ENCODE data around the gene RBM6.

The RBM6 gene, protein sequence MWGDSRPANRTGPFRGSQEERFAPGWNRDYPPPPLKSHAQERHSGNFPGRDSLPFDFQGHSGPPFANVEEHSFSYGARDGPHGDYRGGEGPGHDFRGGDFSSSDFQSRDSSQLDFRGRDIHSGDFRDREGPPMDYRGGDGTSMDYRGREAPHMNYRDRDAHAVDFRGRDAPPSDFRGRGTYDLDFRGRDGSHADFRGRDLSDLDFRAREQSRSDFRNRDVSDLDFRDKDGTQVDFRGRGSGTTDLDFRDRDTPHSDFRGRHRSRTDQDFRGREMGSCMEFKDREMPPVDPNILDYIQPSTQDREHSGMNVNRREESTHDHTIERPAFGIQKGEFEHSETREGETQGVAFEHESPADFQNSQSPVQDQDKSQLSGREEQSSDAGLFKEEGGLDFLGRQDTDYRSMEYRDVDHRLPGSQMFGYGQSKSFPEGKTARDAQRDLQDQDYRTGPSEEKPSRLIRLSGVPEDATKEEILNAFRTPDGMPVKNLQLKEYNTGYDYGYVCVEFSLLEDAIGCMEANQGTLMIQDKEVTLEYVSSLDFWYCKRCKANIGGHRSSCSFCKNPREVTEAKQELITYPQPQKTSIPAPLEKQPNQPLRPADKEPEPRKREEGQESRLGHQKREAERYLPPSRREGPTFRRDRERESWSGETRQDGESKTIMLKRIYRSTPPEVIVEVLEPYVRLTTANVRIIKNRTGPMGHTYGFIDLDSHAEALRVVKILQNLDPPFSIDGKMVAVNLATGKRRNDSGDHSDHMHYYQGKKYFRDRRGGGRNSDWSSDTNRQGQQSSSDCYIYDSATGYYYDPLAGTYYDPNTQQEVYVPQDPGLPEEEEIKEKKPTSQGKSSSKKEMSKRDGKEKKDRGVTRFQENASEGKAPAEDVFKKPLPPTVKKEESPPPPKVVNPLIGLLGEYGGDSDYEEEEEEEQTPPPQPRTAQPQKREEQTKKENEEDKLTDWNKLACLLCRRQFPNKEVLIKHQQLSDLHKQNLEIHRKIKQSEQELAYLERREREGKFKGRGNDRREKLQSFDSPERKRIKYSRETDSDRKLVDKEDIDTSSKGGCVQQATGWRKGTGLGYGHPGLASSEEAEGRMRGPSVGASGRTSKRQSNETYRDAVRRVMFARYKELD

DNA sequence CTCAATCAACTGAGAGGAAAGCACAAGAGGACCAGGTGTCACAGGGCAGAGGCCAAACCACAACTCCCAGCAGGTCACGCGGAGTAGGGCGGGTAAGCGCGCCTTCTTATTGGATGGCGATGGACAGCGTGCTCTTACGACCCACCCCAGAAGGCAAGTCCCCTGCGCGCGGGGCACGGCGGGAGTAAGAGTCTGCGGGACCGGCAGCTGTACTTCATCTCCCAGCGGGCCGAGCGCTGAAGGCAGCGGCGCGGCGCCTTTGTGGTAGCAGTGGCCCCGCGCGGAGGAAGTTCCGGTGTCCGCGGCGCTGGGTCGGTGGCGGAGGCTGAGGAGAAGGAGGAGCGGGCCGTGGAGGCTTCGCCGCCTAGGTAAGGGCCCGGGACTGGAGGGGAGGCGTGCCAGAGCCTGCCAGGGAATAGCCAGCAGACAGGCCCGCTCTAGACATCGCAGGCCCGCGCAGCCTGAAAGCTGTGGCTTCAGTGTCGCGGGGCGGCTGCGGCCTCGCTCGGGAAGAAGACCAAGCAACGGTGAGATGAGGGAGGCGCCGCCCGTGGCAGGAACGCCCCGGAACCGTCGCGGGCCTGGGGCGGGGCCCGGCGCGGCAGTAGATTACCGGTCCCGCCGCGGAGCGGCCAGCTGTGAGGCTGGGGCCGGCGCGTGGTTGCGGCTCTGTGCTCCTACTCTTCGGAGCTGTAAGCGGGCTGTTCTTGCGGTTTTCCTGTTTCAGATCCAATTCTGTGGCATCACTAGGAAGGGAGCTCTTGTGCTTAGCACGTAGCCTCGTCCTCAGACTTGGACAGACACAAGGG, at the start of gene RBM6:
RBM6 (plus strand) TSS at position 293 of the 809 bp plus-strand sequence. CDS start 22,492 bp downstream, outside the sequence.
- ATAC-seq (replicated peaks; ENCODE audit: extremely low read depth, poor library complexity, severe bottlenecking) (peak; percentile 99), DNase-seq (ENCODE audit: low spot score in 2 of 2) (peak; percentile 76 to 88)
- Mint-ChIP-seq H3K4me3 (peak within 1 kb of the TSS; percentile 99), H3K4me1 (peaks cover 32% of the 10 kb centered on the region), H3K36me3 (ENCODE audit: insufficient read depth) (peaks cover 7% of the 10 kb centered on the region), H3K27ac (ENCODE audit: low read depth) (peak within 1 kb of the TSS; percentile 97), H3K27me3 (no peaks in the 10 kb centered on the region), H3K9me3 (no peaks in the 10 kb centered on the region)

GRCh38 chr3:49895791-49896190, 44.2 kb upstream of the RBM6 start:
- H3K4me1 Mint-ChIP-seq = no peaks in the 10 kb centered on the region
- H3K36me3 Mint-ChIP-seq (ENCODE audit: insufficient read depth) = no peaks in the 10 kb centered on the region
- DNase-seq (ENCODE audit: low spot score in 2 of 2) (no peak), ATAC-seq (replicated peaks; ENCODE audit: extremely low read depth, poor library complexity, severe bottlenecking) (no peak)
- H3K27ac Mint-ChIP-seq (ENCODE audit: low read depth) = no peak overlapping the region
- H3K27me3 Mint-ChIP-seq = no peaks in the 10 kb centered on the region
- no peaks in the 10 kb centered on the region for H3K9me3 Mint-ChIP-seq
- H3K4me3 Mint-ChIP-seq = no peak overlapping the region

GRCh38 chr3:49896345-49896744, 43.6 kb upstream of the RBM6 start:
- no peak for ATAC-seq (replicated peaks; ENCODE audit: extremely low read depth, poor library complexity, severe bottlenecking)
- Mint-ChIP-seq H3K4me1 (no peaks in the 10 kb centered on the region), H3K27me3 (no peaks in the 10 kb centered on the region), H3K4me3 (no peak overlapping the region), H3K36me3 (ENCODE audit: insufficient read depth) (no peaks in the 10 kb centered on the region), H3K27ac (ENCODE audit: low read depth) (no peak overlapping the region), H3K9me3 (no peaks in the 10 kb centered on the region)
- no peak for DNase-seq (ENCODE audit: low spot score in 2 of 2)

DNA sequence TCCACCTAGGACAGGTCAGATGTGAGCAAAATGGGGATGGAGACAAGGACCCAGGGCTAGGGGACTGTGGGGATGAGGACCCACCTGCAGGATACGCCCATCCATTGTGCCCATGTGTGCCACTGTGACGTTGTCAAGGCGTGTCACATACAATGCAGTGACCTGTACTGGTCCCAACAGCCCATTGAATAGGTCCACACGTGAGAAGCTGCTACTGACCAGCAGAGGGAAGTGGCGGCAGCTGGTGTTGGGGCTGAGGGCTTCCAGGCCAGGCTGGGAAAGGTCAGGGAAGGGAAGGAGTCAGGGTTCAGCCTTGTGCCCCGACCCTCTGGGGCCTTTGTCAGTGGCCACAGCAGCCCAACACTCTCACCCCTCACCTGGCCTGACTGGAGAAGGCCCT, 41.0 kb upstream of the RBM6 start:
- peaks cover 3% of the 10 kb centered on the region for H3K4me1 Mint-ChIP-seq
- no peak for DNase-seq (ENCODE audit: low spot score in 2 of 2)
- H3K4me3 Mint-ChIP-seq = no peak overlapping the region
- ATAC-seq (replicated peaks; ENCODE audit: extremely low read depth, poor library complexity, severe bottlenecking) = no peak
- peaks cover 1% of the 10 kb centered on the region for H3K36me3 Mint-ChIP-seq (ENCODE audit: insufficient read depth)
- H3K27me3 Mint-ChIP-seq = no peaks in the 10 kb centered on the region
- no peaks in the 10 kb centered on the region for H3K9me3 Mint-ChIP-seq
- H3K27ac Mint-ChIP-seq (ENCODE audit: low read depth) = no peak overlapping the region

GRCh38 chr3:49899815-49900214, 40.1 kb upstream of the RBM6 start:
- H3K27me3 Mint-ChIP-seq = no peaks in the 10 kb centered on the region
- no peak for ATAC-seq (replicated peaks; ENCODE audit: extremely low read depth, poor library complexity, severe bottlenecking)
- no peak overlapping the region for H3K27ac Mint-ChIP-seq (ENCODE audit: low read depth)
- peaks cover 2% of the 10 kb centered on the region for H3K36me3 Mint-ChIP-seq (ENCODE audit: insufficient read depth)
- H3K4me1 Mint-ChIP-seq = peaks cover 7% of the 10 kb centered on the region
- DNase-seq (ENCODE audit: low spot score in 2 of 2) = no peak
- no peaks in the 10 kb centered on the region for H3K9me3 Mint-ChIP-seq
- H3K4me3 Mint-ChIP-seq = no peak overlapping the region

DNA sequence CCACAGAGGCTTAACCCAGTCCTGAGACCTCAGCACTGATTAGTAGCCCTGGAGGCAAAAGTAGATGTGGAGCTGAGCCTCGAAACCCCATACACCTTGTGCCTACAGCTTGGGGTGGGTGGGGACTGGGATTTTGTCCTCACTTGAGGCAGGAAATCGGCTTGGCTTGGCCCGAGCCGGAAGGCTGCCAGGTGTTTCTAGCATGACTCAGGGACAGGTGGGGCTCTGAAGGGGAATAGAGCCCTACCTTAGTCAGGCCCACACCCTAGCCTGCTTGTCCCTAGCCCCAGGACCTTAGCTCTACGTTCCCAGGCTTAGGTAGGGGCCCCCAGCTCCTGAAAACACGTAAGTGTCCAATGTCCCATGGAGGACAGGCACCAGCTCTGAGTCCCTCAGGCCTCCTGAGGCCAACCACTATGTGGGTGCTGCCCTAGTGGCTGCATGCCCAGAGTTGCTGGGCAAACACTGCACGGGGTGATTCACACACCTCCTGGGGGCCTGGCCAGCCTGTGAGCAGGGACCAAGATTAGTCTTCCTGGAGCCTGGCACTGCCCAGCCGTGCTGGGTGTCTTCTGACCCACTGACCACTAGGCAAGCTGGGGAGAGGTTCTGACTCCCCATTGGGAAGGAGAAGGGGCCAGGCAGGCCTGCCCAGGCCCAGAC, 39.3 kb upstream of the RBM6 start:
- Mint-ChIP-seq H3K4me1 (peaks cover 9% of the 10 kb centered on the region), H3K27me3 (no peaks in the 10 kb centered on the region), H3K4me3 (no peak overlapping the region), H3K9me3 (no peaks in the 10 kb centered on the region), H3K36me3 (ENCODE audit: insufficient read depth) (peaks cover 2% of the 10 kb centered on the region), H3K27ac (ENCODE audit: low read depth) (no peak overlapping the region)
- DNase-seq (ENCODE audit: low spot score in 2 of 2) (no peak), ATAC-seq (replicated peaks; ENCODE audit: extremely low read depth, poor library complexity, severe bottlenecking) (no peak)

GRCh38 chr3:49901366-49902339, 38.3 kb upstream of the RBM6 start:
- Mint-ChIP-seq H3K36me3 (ENCODE audit: insufficient read depth) (peaks cover 2% of the 10 kb centered on the region), H3K27me3 (no peaks in the 10 kb centered on the region), H3K4me3 (no peak overlapping the region), H3K4me1 (peaks cover 19% of the 10 kb centered on the region), H3K27ac (ENCODE audit: low read depth) (no peak overlapping the region), H3K9me3 (no peaks in the 10 kb centered on the region)
- DNase-seq (ENCODE audit: low spot score in 2 of 2) (no peak), ATAC-seq (replicated peaks; ENCODE audit: extremely low read depth, poor library complexity, severe bottlenecking) (no peak)

GRCh38 chr3:49902511-49903345, 37.2 kb upstream of the RBM6 start:
- no peak overlapping the region for H3K27ac Mint-ChIP-seq (ENCODE audit: low read depth)
- ATAC-seq (replicated peaks; ENCODE audit: extremely low read depth, poor library complexity, severe bottlenecking) = no peak
- no peaks in the 10 kb centered on the region for H3K9me3 Mint-ChIP-seq
- H3K27me3 Mint-ChIP-seq = no peaks in the 10 kb centered on the region
- H3K4me1 Mint-ChIP-seq = peaks cover 19% of the 10 kb centered on the region
- peak overlapping the region; percentile 54 for H3K4me3 Mint-ChIP-seq
- DNase-seq (ENCODE audit: low spot score in 2 of 2) = no peak
- peaks cover 2% of the 10 kb centered on the region for H3K36me3 Mint-ChIP-seq (ENCODE audit: insufficient read depth)

GRCh38 chr3:49903451-49904424, 36.2 kb upstream of the RBM6 start, which contains the start of gene MST1R:
Gene MST1R, minus strand, starts transcription at chr3:49903873. Its CDS starts 264 bp downstream, at chr3:49903609.
- peaks cover 19% of the 10 kb centered on the region for H3K4me1 Mint-ChIP-seq
- DNase-seq (ENCODE audit: low spot score in 2 of 2) = peak; percentile 61 to 70
- H3K27ac Mint-ChIP-seq (ENCODE audit: low read depth) = peak within 1 kb of the TSS; percentile 62
- H3K36me3 Mint-ChIP-seq (ENCODE audit: insufficient read depth) = peaks cover 2% of the 10 kb centered on the region
- H3K9me3 Mint-ChIP-seq = no peaks in the 10 kb centered on the region
- no peaks in the 10 kb centered on the region for H3K27me3 Mint-ChIP-seq
- H3K4me3 Mint-ChIP-seq = peak within 1 kb of the TSS; percentile 76
- ATAC-seq (replicated peaks; ENCODE audit: extremely low read depth, poor library complexity, severe bottlenecking) = peak; percentile 97

Measured in central memory CD8-positive, alpha-beta T cell (primary cell).